HCT116 (cell line): ENCODE measurements around the gene MED23. TPM values are rescaled to one million over a fixed set of nuclear protein-coding genes. Genes with fewer than 3 reads are reported as not detected.

Source experiments
- ATAC-seq: fragments of 200-7000 bp; cut with Tn5 transposase; 2 replicates; pipeline ENCODE4 v1.9.1; 2020; ENCODE audit warnings: mild to moderate bottlenecking, moderate library complexity
- BruUV-seq: library from RNA; stranded (reverse); fragments of 400-500 nt; replicated peaks from 2 replicates; lab custom pipeline; 2021; lab: Mats Ljungman, UMichigan
- CTCF ChIA-PET: fragments of 300-600 bp; sonication (Branson Sonifier 250); formaldehyde crosslinking; loops from one replicate; lab custom pipeline; 2021; ENCODE audit warnings: antibody characterized with exemption; lab: Charles Lee
- POLR2A ChIA-PET: fragments of 300-600, 350-600 bp; sonication (Branson Sonifier 250); formaldehyde crosslinking; loops from one replicate; lab custom pipeline; 2021; ENCODE audit warnings: antibody characterized with exemption; lab: Charles Lee
- RAD21 ChIA-PET, 2 experiments: fragments of 300-600 bp; sonication (Branson Sonifier 250); formaldehyde crosslinking; loops; one replicate each; lab custom pipeline; 2023; ENCODE audit warnings: low total read pairs in 2 of 2; ENCODE audit not compliant: uncharacterized antibody in 2 of 2, unreplicated experiment in 2 of 2, low non-redundant PET in 1 of 2; lab: Charles Lee
- DNase-seq: peaks from one replicate; pipeline ENCODE4 v3.0.0-alpha.2; 2010; ENCODE audit warnings: low read depth, low spot score
- H2AFZ ChIP-seq: fragments of 200-600 bp; shearing (Covaris generic), sonication (generic); 2 replicates; pipeline ENCODE4 v1.6.1; 2017; ENCODE audit warnings: low read depth, mixed run types, mixed read lengths, antibody characterized with exemption, low read length; ENCODE audit not compliant: poor library complexity, severe bottlenecking
- H3K27ac ChIP-seq: 2 replicates; pipeline ENCODE4 v1.5.1; 2012; ENCODE audit warnings: low read depth, low read length
- H3K27me3 ChIP-seq: fragments of 200-600 bp; sonication (generic); 2 replicates; pipeline ENCODE4 v1.6.1; 2016; ENCODE audit warnings: mixed run types, low read length, mixed read lengths; ENCODE audit not compliant: insufficient read depth
- H3K36me3 ChIP-seq, 2 experiments: fragments of 200-500 bp in 1 of 2; fragments of 200-600 bp in 1 of 2; sonication (Bioruptor generic) in 1 of 2; sonication (generic) in 1 of 2; 2 replicates each; pipeline versions ENCODE4 v1.5.1 to v1.6.1; 2014 to 2016; ENCODE audit warnings: low read length in 2 of 2, inconsistent platforms in 1 of 2, mixed read lengths in 1 of 2, mixed run types in 1 of 2; ENCODE audit not compliant: insufficient read depth in 2 of 2, control insufficient read depth in 1 of 2
- H3K4me1 ChIP-seq, 2 experiments: fragments of 200-600 bp in 1 of 2; sonication (generic) in 1 of 2; 2 replicates each; pipeline versions ENCODE4 v1.5.1 to v1.6.1; 2012 to 2017; ENCODE audit warnings: low read length in 2 of 2, inconsistent platforms in 1 of 2, mild to moderate bottlenecking in 1 of 2, mixed read lengths in 1 of 2, mixed run types in 1 of 2, moderate library complexity in 1 of 2; ENCODE audit not compliant: insufficient read depth in 2 of 2, control insufficient read depth in 1 of 2
- H3K4me2 ChIP-seq: fragments of 200-600 bp; sonication (generic); 2 replicates; pipeline ENCODE4 v1.6.1; 2017; ENCODE audit warnings: mixed run types, low read length, mixed read lengths
- H3K4me3 ChIP-seq, 2 experiments: fragments of 200-600 bp in 1 of 2; sonication (generic) in 1 of 2; replicated peaks in 1 of 2; 2 replicates each; pipeline ENCODE4 v1.5.1; 2011 to 2016; ENCODE audit warnings: low read length in 2 of 2, control low read depth in 1 of 2, low read depth in 1 of 2, mild to moderate bottlenecking in 1 of 2, mixed read lengths in 1 of 2, mixed run types in 1 of 2
- H3K79me2 ChIP-seq: fragments of 200-600 bp; sonication (generic); 2 replicates; pipeline ENCODE4 v1.6.1; 2017; ENCODE audit warnings: mild to moderate bottlenecking, mixed run types, low read length, moderate library complexity, mixed read lengths; ENCODE audit not compliant: insufficient read depth
- H3K9ac ChIP-seq: fragments of 200-600 bp; sonication (generic); 2 replicates; pipeline ENCODE4 v1.6.1; 2016; ENCODE audit warnings: low read length, mixed read lengths
- H3K9me2 ChIP-seq: fragments of 200-600 bp; sonication (generic), shearing (Covaris generic); 2 replicates; pipeline ENCODE4 v1.6.1; 2017; ENCODE audit warnings: mixed run types, mild to moderate bottlenecking, moderate library complexity; ENCODE audit not compliant: insufficient read depth
- H3K9me3 ChIP-seq, 2 experiments: fragments of 200-500 bp in 1 of 2; fragments of 200-600 bp in 1 of 2; sonication (Bioruptor generic) in 1 of 2; sonication (generic) in 1 of 2; 2 replicates each; pipeline ENCODE4 v1.6.1; 2014 to 2017; ENCODE audit warnings: low read length in 2 of 2, mixed read lengths in 2 of 2, inconsistent platforms in 1 of 2, low read depth in 1 of 2, mild to moderate bottlenecking in 1 of 2, mixed run types in 1 of 2, moderate library complexity in 1 of 2; ENCODE audit not compliant: control insufficient read depth in 1 of 2, insufficient read depth in 1 of 2
- H4K20me1 ChIP-seq: fragments of 200-600 bp; sonication (generic), shearing (Covaris generic); 2 replicates; pipeline ENCODE4 v1.6.1; 2017; ENCODE audit warnings: mixed run types, mild to moderate bottlenecking, moderate library complexity; ENCODE audit not compliant: insufficient read depth
- ATF3 ChIP-seq: IDR thresholded peaks from 2 replicates; pipeline ENCODE4 v1.6.1; 2012
- CBX3 ChIP-seq: IDR thresholded peaks from 2 replicates; pipeline ENCODE4 v1.6.1; 2012; ENCODE audit warnings: low read depth
- EGR1 ChIP-seq: IDR thresholded peaks from 2 replicates; pipeline ENCODE4 v1.6.1; 2012; ENCODE audit warnings: low read depth
- ELF1 ChIP-seq: IDR thresholded peaks from 2 replicates; pipeline ENCODE4 v1.6.1; 2012; ENCODE audit warnings: low read depth, borderline replicate concordance
- EZH2 ChIP-seq: fragments of 200-600 bp; sonication (generic); IDR thresholded peaks from 2 replicates; pipeline ENCODE4 v1.6.1; 2017; ENCODE audit warnings: antibody characterized with exemption, mixed run types
- EZH2phosphoT487 ChIP-seq: fragments of 200-600 bp; IDR thresholded peaks from 2 replicates; pipeline ENCODE4 v1.6.1; 2018; ENCODE audit warnings: antibody characterized with exemption, borderline replicate concordance
- FOSL1 ChIP-seq: IDR thresholded peaks from 2 replicates; pipeline ENCODE4 v1.6.1; 2012; ENCODE audit warnings: low read depth
- JUND ChIP-seq: IDR thresholded peaks from 2 replicates; pipeline ENCODE4 v1.6.1; 2012
- POLR2A ChIP-seq: IDR thresholded peaks from 2 replicates; pipeline ENCODE4 v1.7.0; 2011; ENCODE audit warnings: borderline replicate concordance; ENCODE audit not compliant: insufficient read depth, insufficient read length; ENCODE audit errors: extremely low read depth
- SIN3A ChIP-seq: IDR thresholded peaks from 2 replicates; pipeline ENCODE4 v1.6.1; 2012; ENCODE audit warnings: low read depth
- TCF7L2 ChIP-seq: IDR thresholded peaks from 2 replicates; pipeline ENCODE4 v1.7.0; 2011; ENCODE audit warnings: borderline replicate concordance, inconsistent platforms; ENCODE audit not compliant: insufficient read depth, insufficient read length; ENCODE audit errors: extremely low read depth
- YY1 ChIP-seq: IDR thresholded peaks from 2 replicates; pipeline ENCODE4 v1.6.1; 2011; ENCODE audit warnings: low read length, low read depth, moderate library complexity, mild to moderate bottlenecking; ENCODE audit not compliant: insufficient replicate concordance; ENCODE audit errors: extremely low read depth
- ZNF274 ChIP-seq: fragments of 200-500 bp; sonication (Bioruptor generic); IDR thresholded peaks from 2 replicates; pipeline ENCODE4 v1.6.1; 2014; ENCODE audit warnings: mild to moderate bottlenecking, low read depth, low read length, inconsistent platforms
- intact Hi-C: fragments of 100-400 bp; cut with micrococcal nuclease; formaldehyde crosslinking; loops from 2 replicates; pipeline ENCODE4 v1.10.0; 2022
- total RNA-seq: library from RNA; stranded (reverse); gene quantifications from one replicate; pipeline ENCODE4 v1.2.1, GENCODE V29; 2021; ENCODE audit not compliant: unreplicated experiment
- TF ChIP-seq, protein P1 (sequence below), 3 experiments: fragments of 200-600 bp in 1 of 3; sonication (generic) in 1 of 3; IDR thresholded peaks in 2 of 3; conservative IDR thresholded peaks in 1 of 3; 2 replicates each; pipeline ENCODE4 v1.5.1; 2012 to 2017; ENCODE audit warnings: low read depth in 2 of 3, low read length in 2 of 3, antibody characterized with exemption in 1 of 3, borderline replicate concordance in 1 of 3, control low read depth in 1 of 3, mild to moderate bottlenecking in 1 of 3, mixed read lengths in 1 of 3, mixed run types in 1 of 3, moderate library complexity in 1 of 3; ENCODE audit not compliant: insufficient read depth in 1 of 3

MED23 gene
- total RNA-seq, 1 experiment from 2014 or later = 17.2 TPM

GRCh38 chr6:131663578-131664165 lies 35.6 kb upstream of the MED23 start:
- H3K9ac ChIP-seq = no peak overlapping the region
- intact Hi-C loops = no loop called here
- no peak overlapping the region for H3K4me3 ChIP-seq
- no peaks in the 10 kb centered on the region for H4K20me1 ChIP-seq
- BruUV-seq = no TSS peak
- no peak overlapping the region for H2AFZ ChIP-seq
- no peak overlapping the region for H3K4me2 ChIP-seq
- no peak overlapping the region for H3K27ac ChIP-seq
- no peaks in the 10 kb centered on the region for H3K36me3 ChIP-seq
- H3K27me3 ChIP-seq = no peaks in the 10 kb centered on the region
- CTCF ChIA-PET = no interaction called here
- peaks cover 0 to 9% of the 10 kb centered on the region in 2 experiments; a peak in 2 of 4 replicates for H3K4me1 ChIP-seq
- RAD21 ChIA-PET = no interaction called here
- POLR2A ChIA-PET = no interaction called here
- H3K9me3 ChIP-seq = no peaks in the 10 kb centered on the region
- ATAC-seq (no peak), DNase-seq (no peak)
- TF ChIP-seq YY1 (no peak), EZH2phosphoT487 (no peak), SIN3A (no peak), POLR2A (no peak), EZH2 (no peak), CBX3 (no peak), ZNF274 (no peak), JUND (no peak), ATF3 (no peak), EGR1 (no peak), TCF7L2 (no peak), FOSL1 (no peak), ELF1 (no peak)
- TF ChIP-seq, protein P1, sequence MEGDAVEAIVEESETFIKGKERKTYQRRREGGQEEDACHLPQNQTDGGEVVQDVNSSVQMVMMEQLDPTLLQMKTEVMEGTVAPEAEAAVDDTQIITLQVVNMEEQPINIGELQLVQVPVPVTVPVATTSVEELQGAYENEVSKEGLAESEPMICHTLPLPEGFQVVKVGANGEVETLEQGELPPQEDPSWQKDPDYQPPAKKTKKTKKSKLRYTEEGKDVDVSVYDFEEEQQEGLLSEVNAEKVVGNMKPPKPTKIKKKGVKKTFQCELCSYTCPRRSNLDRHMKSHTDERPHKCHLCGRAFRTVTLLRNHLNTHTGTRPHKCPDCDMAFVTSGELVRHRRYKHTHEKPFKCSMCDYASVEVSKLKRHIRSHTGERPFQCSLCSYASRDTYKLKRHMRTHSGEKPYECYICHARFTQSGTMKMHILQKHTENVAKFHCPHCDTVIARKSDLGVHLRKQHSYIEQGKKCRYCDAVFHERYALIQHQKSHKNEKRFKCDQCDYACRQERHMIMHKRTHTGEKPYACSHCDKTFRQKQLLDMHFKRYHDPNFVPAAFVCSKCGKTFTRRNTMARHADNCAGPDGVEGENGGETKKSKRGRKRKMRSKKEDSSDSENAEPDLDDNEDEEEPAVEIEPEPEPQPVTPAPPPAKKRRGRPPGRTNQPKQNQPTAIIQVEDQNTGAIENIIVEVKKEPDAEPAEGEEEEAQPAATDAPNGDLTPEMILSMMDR (IDR thresholded peaks at IDR 0.05 in 2 of 3, conservative IDR thresholded peaks at IDR 0.05 in 1 of 3; ENCODE audit: borderline replicate concordance in 1 of 3, insufficient read depth in 1 of 3, low read depth in 2 of 3, low read length in 2 of 3) = no peak
- H3K9me2 ChIP-seq = no peaks in the 10 kb centered on the region
- no peaks in the 10 kb centered on the region for H3K79me2 ChIP-seq
